Right ventricle myocardium inferior (tissue), 1 donor: ENCODE results near the gene RYR3. TPM values are rescaled to one million over a fixed set of nuclear protein-coding genes. Genes with fewer than 3 reads are reported as not detected.
"Not testable (repeated sequence)": the region's sequence is repeated elsewhere in the genome, so short reads cannot be mapped to it uniquely, and the experiment has no call there.

ENCODE experiments used
- ATAC-seq: fragments of 200-7000 bp; cut with Tn5 transposase; one replicate; pipeline ENCODE4 v1.9.1; 2020; ENCODE audit warnings: mild to moderate bottlenecking, moderate library complexity
- DNase-seq: peaks from one replicate; pipeline ENCODE4 v3.0.0; 2021; ENCODE audit errors: missing footprints
- intact Hi-C: fragments of 100-400 bp; cut with DNase I; formaldehyde crosslinking; loops from one replicate; pipeline ENCODE4 v1.11.0; 2022
- total RNA-seq: library from RNA; stranded (reverse); fragmentation: NEBNext Ultra II Directional; extraction: Animal tissue kit (Norgen Biotek cat#: 25700); gene quantifications from one replicate; pipeline ENCODE4 v1.2.1, GENCODE V29; 2021
- donor health status: DM: no; HTN: yes; CAD: no; lungs with severe emphysema.

The RYR3 gene
- total RNA-seq, 1 donor from 2014 or later = not detected

GRCh38 chr15:33813891-33814290 is 503.1 kb downstream of the RYR3 start:
- ATAC-seq (no peak), DNase-seq (no peak)
- intact Hi-C loops = no loop called here

- DNase-seq, ATAC-seq, intact Hi-C loops: not testable (repeated sequence)
These were observed 508.7 kb downstream of the RYR3 start for GRCh38 chr15:33819499-33819898.

DNA sequence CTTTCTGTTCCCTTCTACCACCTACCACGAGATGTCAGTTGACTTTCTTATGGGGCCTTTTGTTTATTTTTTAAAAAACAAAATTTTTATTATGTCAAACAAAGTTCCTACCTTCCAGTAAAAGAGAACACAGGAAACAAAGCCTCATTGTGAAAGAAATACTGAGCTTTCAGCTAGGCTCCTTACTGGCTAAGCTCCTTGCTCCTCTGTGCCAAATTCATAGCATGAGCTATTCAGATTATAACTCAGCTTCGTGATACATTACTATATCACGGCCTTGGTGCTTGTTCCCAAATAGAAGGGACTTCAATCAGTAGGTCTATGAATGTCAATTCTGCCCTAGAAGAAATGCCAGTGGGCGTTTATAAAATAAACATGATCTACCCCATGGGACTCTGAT is 511.7 kb downstream of the RYR3 start:
- intact Hi-C loops = no loop called here
- ATAC-seq (no peak), DNase-seq (no peak)

DNA sequence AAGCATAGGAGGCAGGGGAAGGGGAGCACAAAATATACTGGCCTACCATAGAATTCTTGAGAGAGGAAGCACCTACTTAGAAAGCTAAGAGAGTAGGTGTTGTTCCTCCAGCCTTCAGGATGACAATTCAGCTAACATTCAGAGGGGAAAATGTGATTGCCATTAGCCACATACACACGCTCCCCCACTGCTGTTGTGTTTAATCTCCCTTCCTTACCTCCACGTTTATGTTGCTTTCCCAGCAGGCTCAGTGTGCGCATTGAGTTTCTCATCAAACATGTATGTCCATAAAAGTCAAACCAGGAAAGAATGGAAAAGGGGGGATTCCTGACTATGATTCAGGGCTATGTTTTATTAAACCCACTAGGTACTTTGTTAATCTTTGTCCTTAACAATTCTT is 512.4 kb downstream of the RYR3 start:
- DNase-seq (no peak), ATAC-seq (no peak)
- intact Hi-C loops = no loop called here

- intact Hi-C loops = no loop called here
- ATAC-seq (no peak), DNase-seq (no peak)
These were observed 514.7 kb downstream of the RYR3 start for GRCh38 chr15:33825453-33825852.

- no peak for ATAC-seq
- intact Hi-C loops = no loop called here
- no peak for DNase-seq
These were observed 515.4 kb downstream of the RYR3 start for GRCh38 chr15:33826201-33826600.

DNA sequence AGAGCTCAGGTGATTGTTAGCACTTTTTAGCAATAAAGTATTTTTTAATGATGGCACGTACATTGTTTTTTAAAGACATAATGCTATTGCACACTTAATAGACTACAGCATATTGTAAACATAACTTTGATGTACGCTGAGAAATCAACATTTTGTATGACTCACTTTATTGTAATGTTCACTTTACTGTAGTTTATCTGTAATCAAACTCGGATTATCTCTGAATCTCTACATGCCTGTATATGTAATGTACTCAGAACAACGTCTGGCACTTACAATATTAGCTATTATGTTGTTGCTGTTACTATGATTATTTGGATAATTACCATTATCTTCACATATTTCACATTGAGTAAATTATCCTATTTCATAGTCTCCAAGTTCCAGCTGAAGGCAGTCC is 519.6 kb downstream of the RYR3 start:
- intact Hi-C loops = no loop called here
- no peak for DNase-seq
- no peak for ATAC-seq

- intact Hi-C loops = no loop called here
- ATAC-seq (no peak), DNase-seq (no peak)
These were observed 520.9 kb downstream of the RYR3 start for GRCh38 chr15:33831646-33832045.

DNA sequence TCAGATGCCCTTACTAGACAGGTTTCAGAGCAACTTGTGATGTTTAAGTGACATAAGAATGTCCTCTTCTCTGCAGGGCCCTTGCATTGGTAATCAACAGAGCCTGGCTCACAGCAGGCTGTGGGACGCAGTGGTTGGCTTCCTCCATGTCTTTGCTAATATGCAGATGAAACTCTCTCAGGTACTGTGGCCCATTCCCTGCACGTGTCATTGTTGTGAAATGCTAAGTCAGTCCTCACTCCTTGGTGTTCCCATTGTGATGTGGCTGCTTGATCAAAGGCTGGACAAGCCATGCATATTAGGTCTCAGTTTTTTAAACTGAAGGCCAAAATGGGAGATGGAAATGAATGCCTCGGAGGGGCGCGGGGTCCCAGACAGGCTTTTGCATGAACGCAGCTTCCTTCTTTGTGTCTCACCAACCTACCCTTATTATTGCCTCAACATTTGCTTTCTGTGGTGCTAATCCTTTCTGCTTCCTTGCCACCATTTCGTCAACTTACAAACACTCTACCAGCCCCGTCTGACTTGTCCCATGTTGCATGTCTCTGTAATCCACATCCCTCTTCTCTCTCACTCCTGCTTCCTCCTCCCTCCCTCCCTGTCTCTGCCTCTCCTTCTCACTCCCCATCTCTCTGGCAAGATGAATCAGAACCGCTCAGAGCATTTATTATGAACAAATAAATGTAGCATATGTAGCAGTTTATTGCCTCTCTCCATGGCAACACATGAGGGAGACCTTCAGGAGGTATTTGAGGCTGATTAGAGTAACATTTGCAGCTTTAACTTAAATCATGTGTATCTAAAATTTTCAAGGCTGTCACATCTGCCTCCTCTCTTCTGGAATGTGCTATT is 524.4 kb downstream of the RYR3 start:
- intact Hi-C loops = no loop called here
- no peak for DNase-seq
- no peak for ATAC-seq

DNA sequence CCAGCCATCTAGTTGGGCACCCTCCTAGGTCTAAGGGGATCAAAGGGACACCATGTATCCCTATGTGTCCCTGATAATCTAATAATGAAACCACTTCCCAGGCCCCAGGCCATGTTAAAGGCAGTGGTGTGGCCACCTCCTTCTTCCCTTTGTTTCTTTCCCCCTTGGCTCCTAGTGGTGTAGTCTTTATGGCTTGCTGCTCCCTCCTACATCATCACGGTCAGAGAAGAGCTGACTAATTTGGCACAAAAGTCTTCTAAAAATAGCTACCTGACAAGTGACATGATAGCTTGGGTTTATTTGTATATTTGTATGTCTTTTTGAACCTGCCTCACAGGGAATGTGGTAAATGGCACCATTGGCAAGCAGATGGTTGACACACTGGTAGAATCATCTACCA is 526.5 kb downstream of the RYR3 start:
- DNase-seq (no peak), ATAC-seq (no peak)
- intact Hi-C loops = no loop called here

GRCh38 chr15:33839540-33839939 is 528.8 kb downstream of the RYR3 start:
- no peak for ATAC-seq
- intact Hi-C loops = no loop called here
- no peak for DNase-seq

GRCh38 chr15:33840615-33841014 is 529.8 kb downstream of the RYR3 start:
- DNase-seq (no peak), ATAC-seq (no peak)
- intact Hi-C loops = no loop called here

- DNase-seq = no peak
- ATAC-seq = no peak
- intact Hi-C loops = no loop called here
These were observed 533.4 kb downstream of the RYR3 start for GRCh38 chr15:33844186-33844585.

GRCh38 chr15:33844597-33844996 is 533.8 kb downstream of the RYR3 start:
- DNase-seq = no peak
- no peak for ATAC-seq
- intact Hi-C loops = no loop called here

GRCh38 chr15:33846142-33846541 is 535.4 kb downstream of the RYR3 start:
- DNase-seq = no peak
- no peak for ATAC-seq
- intact Hi-C loops = no loop called here

GRCh38 chr15:33846862-33847261 is 536.1 kb downstream of the RYR3 start:
- DNase-seq = no peak
- ATAC-seq = no peak
- intact Hi-C loops = no loop called here

- no peak for DNase-seq
- intact Hi-C loops = no loop called here
- no peak for ATAC-seq
These were observed 537.2 kb downstream of the RYR3 start for GRCh38 chr15:33848011-33848410.

- DNase-seq (no peak), ATAC-seq (no peak)
- intact Hi-C loops = no loop called here
These were observed 540.3 kb downstream of the RYR3 start for GRCh38 chr15:33851079-33851478.

DNA sequence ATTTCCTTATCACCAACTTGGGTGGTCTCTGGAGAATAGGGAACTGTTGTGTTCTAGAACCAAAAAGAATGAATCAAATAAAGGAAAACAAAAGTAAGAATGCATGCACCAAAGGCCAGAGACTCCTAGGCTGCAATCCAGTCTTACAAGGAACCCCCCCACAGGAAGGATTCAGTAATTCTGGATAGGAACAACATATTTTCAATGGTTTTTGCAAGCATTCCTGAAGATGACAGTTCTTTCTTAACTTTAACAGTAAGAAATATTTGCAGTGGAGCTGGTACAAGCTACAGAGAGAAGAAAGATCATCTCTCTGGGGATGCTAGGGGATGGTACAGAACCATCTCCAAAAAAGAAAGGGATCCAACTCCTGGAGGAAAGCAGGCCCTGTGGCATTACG is 541.3 kb downstream of the RYR3 start:
- intact Hi-C loops = no loop called here
- no peak for DNase-seq
- ATAC-seq = no peak

DNA sequence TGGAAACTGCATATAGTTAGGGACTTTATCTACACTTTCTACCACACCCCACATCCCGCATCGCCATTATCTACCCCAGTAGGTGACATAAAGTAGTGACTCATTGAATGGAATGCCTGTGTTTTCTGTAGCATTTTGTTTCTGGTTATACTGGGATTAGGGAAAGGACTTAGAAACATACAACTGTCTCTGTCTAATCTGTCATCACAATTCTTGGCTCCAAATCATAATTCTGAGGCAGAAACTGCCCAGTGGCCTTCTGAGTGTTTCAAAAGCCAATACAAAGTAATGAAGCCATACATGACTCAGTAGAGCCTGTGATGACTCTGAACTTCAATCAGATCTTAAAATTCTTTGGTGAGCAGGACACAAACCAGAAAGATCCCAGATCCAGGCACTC is 541.8 kb downstream of the RYR3 start:
- intact Hi-C loops = no loop called here
- ATAC-seq (no peak), DNase-seq (no peak)

DNA sequence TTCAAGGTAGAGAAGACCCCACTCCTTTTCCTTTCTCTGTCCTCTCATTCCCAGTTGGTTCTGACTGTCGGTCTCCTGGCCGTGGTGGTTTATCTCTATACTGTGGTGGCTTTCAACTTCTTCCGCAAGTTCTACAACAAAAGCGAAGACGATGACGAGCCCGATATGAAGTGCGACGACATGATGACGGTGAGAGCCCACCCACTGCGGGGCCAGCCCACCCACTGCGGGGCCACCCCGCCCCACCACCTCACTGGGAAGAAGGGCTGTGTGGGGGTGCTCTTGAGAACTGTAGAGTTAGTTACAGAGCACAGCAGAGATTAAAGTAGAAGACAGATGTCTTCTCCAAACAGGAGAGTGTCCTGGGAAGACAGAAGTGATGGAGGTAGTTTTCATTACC is 547.0 kb downstream of the RYR3 start:
- DNase-seq = no peak
- intact Hi-C loops = no loop called here
- no peak for ATAC-seq
